ENCODE results near the gene PELI2. TPM values are rescaled to one million over a fixed set of nuclear protein-coding genes. Genes with fewer than 3 reads are reported as not detected.

The PELI2 gene
- total RNA-seq, 3 donors from 2014 or later (not counting 1 experiment from before 2014, with no cell fraction given) = 16.4 to 25.0 (median 24.9) TPM

DNA sequence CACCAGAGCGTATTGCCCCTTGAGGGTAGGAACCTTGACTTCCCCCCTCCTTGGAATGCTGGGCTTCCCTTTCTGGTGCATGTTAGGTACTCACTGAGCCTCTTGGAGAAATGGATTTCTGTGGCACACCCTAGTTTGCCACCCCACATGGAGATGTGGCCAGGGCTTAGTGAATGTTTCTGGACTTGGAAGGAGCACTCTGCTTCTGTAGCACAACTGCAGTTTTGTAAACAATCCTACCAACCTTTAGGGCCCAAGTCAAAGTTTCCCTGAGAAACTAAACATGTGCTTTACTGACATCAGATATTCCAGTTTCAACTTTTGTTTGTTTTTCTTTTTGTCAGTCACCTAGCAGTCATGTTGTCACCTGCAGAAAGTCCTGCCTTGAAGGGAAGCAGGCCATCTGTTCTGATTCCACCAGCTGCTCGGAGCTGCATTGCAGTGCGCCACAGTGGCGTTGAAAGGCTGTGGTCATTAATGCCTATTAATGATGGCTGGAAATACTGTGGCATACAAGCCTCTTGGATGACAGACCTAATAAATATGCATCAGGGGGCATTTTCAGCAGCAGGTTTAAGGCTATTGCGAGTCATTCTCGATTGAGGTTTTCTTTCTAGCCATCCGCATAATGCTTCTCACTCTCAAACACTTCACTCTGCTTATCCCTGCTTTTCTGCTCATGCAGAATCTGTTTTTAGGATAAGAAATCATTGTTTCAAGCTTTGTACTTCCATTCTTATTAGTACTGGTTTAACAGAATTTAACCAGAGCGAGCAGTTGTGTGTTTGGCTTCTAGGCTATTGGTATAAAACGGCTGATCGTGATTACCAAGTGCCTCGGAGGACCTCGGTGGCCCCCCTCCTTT is 7.8 kb downstream of the PELI2 start:
- Mint-ChIP-seq H3K36me3 (no peaks in the 10 kb centered on the region), H3K9me3 (no peaks in the 10 kb centered on the region), H3K4me1 (peaks cover 45 to 60% of the 10 kb centered on the region in 2 donors), H3K4me3 (no peak overlapping the region), H3K27me3 (ENCODE audit: low read depth in 2 of 2) (no peaks in the 10 kb centered on the region), H3K27ac (no peak overlapping the region)
- WGBS (ENCODE audit: insufficient coverage) = 91% methylated on average over 11 of the region's 12 CpGs
- TF ChIP-seq, protein P1, sequence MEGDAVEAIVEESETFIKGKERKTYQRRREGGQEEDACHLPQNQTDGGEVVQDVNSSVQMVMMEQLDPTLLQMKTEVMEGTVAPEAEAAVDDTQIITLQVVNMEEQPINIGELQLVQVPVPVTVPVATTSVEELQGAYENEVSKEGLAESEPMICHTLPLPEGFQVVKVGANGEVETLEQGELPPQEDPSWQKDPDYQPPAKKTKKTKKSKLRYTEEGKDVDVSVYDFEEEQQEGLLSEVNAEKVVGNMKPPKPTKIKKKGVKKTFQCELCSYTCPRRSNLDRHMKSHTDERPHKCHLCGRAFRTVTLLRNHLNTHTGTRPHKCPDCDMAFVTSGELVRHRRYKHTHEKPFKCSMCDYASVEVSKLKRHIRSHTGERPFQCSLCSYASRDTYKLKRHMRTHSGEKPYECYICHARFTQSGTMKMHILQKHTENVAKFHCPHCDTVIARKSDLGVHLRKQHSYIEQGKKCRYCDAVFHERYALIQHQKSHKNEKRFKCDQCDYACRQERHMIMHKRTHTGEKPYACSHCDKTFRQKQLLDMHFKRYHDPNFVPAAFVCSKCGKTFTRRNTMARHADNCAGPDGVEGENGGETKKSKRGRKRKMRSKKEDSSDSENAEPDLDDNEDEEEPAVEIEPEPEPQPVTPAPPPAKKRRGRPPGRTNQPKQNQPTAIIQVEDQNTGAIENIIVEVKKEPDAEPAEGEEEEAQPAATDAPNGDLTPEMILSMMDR (IDR thresholded peaks at IDR 0.05) = no peak
- ATAC-seq (no peak), DNase-seq (no peak)
- H3K4me3 ChIP-seq (ENCODE audit: low read length) = no peak overlapping the region
- H3K36me3 ChIP-seq (ENCODE audit: control insufficient read depth, insufficient read depth, low read length) = no peaks in the 10 kb centered on the region
- H3K27ac ChIP-seq (ENCODE audit: low read length) = no peak overlapping the region
- no peaks in the 10 kb centered on the region for H3K27me3 ChIP-seq (ENCODE audit: control insufficient read depth, insufficient read depth, low read length)
- no peaks in the 10 kb centered on the region for H3K9me3 ChIP-seq (ENCODE audit: control insufficient read depth, insufficient read depth, low read length)
- intact Hi-C loops (cut with micrococcal nuclease) = no loop called here
- peaks cover 8% of the 10 kb centered on the region for H3K4me1 ChIP-seq (ENCODE audit: control insufficient read depth, insufficient read depth, low read length)

DNA sequence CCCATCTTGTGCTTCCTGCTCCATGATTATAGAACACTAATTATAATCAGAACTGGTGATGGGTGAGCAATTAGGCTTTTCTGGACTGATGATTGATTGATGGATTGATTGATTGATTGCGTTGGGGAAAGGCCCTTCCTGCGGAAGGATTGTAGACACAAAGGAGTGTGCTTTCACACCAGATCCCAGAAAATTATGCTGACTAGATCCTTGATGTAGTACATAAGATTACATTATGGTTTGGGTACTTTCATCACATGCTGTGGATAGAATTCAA is 8.4 kb downstream of the PELI2 start:
- ATAC-seq = no peak
- Mint-ChIP-seq H3K27ac (no peak overlapping the region), H3K9me3 (no peaks in the 10 kb centered on the region), H3K4me3 (no peak overlapping the region), H3K4me1 (peaks cover 42 to 58% of the 10 kb centered on the region in 2 donors), H3K27me3 (ENCODE audit: low read depth in 2 of 2) (no peaks in the 10 kb centered on the region), H3K36me3 (no peaks in the 10 kb centered on the region)
- no peaks in the 10 kb centered on the region for H3K9me3 ChIP-seq (ENCODE audit: control insufficient read depth, insufficient read depth, low read length)
- DNase-seq = no peak
- no peaks in the 10 kb centered on the region for H3K36me3 ChIP-seq (ENCODE audit: control insufficient read depth, insufficient read depth, low read length)
- no peak overlapping the region for H3K27ac ChIP-seq (ENCODE audit: low read length)
- H3K4me3 ChIP-seq (ENCODE audit: low read length) = no peak overlapping the region
- H3K4me1 ChIP-seq (ENCODE audit: control insufficient read depth, insufficient read depth, low read length) = peaks cover 8% of the 10 kb centered on the region
- 97% methylated on average over 2 of the region's 2 CpGs for WGBS (ENCODE audit: insufficient coverage)
- intact Hi-C loops (cut with micrococcal nuclease) = no loop called here
- no peaks in the 10 kb centered on the region for H3K27me3 ChIP-seq (ENCODE audit: control insufficient read depth, insufficient read depth, low read length)
- TF ChIP-seq, protein P1 (IDR thresholded peaks at IDR 0.05) = no peak

DNA sequence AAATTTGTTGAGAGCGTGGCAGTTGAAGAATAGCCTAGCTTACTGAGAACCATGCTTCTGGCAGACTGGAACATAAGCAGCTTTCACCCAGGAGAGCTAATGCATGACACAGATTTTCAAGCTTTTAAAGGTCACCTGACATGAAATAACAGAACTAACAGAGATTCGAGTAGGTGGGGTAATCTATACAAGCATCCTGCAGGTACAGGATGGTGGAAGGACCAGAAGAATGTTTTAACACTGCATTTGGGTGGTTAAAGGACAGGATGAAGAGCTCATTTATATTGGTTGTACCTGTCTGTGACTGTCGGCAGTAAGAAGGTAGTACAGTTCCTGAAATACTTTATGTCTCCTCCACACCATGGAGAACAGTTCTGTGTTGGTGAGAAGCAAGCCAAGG is 8.9 kb downstream of the PELI2 start:
- ATAC-seq (no peak), DNase-seq (no peak)
- 77% methylated on average over 2 of the region's 3 CpGs for WGBS (ENCODE audit: insufficient coverage)
- TF ChIP-seq, protein P1 (IDR thresholded peaks at IDR 0.05) = no peak
- Histone ChIP-seq H3K36me3 (ENCODE audit: control insufficient read depth, insufficient read depth, low read length) (no peaks in the 10 kb centered on the region), H3K27me3 (ENCODE audit: control insufficient read depth, insufficient read depth, low read length) (no peaks in the 10 kb centered on the region), H3K27ac (ENCODE audit: low read length) (no peak overlapping the region), H3K4me1 (ENCODE audit: control insufficient read depth, insufficient read depth, low read length) (peaks cover 8% of the 10 kb centered on the region), H3K9me3 (ENCODE audit: control insufficient read depth, insufficient read depth, low read length) (no peaks in the 10 kb centered on the region), H3K4me3 (ENCODE audit: low read length) (no peak overlapping the region)
- peaks cover 36 to 54% of the 10 kb centered on the region in 2 donors for H3K4me1 Mint-ChIP-seq
- H3K4me3 Mint-ChIP-seq = no peak overlapping the region
- intact Hi-C loops (cut with micrococcal nuclease) = no loop called here
- H3K27me3 Mint-ChIP-seq (ENCODE audit: low read depth in 2 of 2) = no peaks in the 10 kb centered on the region
- no peaks in the 10 kb centered on the region for H3K36me3 Mint-ChIP-seq
- H3K9me3 Mint-ChIP-seq = no peaks in the 10 kb centered on the region
- H3K27ac Mint-ChIP-seq = no peak overlapping the region

DNA sequence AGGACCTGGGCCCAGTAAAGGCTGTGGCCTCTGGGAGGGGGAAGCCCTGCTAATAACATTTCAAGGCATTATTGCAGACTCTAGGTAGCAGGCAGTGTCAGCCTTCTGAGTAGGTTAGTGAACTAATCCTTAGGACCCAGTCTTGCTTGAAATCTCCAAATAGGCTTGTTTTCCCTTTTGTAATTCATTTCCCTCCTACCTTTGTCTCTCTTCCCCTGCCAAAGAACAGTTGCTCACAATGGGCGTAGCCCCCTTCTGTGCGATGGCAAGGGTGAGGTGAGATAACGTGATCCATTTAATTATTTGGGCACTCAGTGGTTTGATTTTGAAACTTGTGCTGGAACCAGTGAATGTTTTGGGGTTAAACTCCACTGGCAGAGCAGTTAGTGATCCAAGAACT is 10.9 kb downstream of the PELI2 start:
- Histone ChIP-seq H3K27me3 (ENCODE audit: control insufficient read depth, insufficient read depth, low read length) (no peaks in the 10 kb centered on the region), H3K9me3 (ENCODE audit: control insufficient read depth, insufficient read depth, low read length) (no peaks in the 10 kb centered on the region), H3K4me3 (ENCODE audit: low read length) (no peak overlapping the region), H3K27ac (ENCODE audit: low read length) (no peak overlapping the region), H3K36me3 (ENCODE audit: control insufficient read depth, insufficient read depth, low read length) (no peaks in the 10 kb centered on the region), H3K4me1 (ENCODE audit: control insufficient read depth, insufficient read depth, low read length) (peaks cover 8% of the 10 kb centered on the region)
- H3K36me3 Mint-ChIP-seq = no peaks in the 10 kb centered on the region
- TF ChIP-seq, protein P1 (IDR thresholded peaks at IDR 0.05) = no peak
- intact Hi-C loops (cut with micrococcal nuclease) = no loop called here
- peaks cover 29 to 56% of the 10 kb centered on the region in 2 donors for H3K4me1 Mint-ChIP-seq
- H3K4me3 Mint-ChIP-seq = no peak overlapping the region
- no peak for ATAC-seq
- WGBS (ENCODE audit: insufficient coverage) = 93% methylated on average over 3 of the region's 3 CpGs
- no peak for DNase-seq
- H3K27me3 Mint-ChIP-seq (ENCODE audit: low read depth in 2 of 2) = no peaks in the 10 kb centered on the region
- H3K27ac Mint-ChIP-seq = no peak overlapping the region
- H3K9me3 Mint-ChIP-seq = no peaks in the 10 kb centered on the region
